Measurements from ENCODE around the gene ZSCAN32.

ZSCAN32 gene

DNA sequence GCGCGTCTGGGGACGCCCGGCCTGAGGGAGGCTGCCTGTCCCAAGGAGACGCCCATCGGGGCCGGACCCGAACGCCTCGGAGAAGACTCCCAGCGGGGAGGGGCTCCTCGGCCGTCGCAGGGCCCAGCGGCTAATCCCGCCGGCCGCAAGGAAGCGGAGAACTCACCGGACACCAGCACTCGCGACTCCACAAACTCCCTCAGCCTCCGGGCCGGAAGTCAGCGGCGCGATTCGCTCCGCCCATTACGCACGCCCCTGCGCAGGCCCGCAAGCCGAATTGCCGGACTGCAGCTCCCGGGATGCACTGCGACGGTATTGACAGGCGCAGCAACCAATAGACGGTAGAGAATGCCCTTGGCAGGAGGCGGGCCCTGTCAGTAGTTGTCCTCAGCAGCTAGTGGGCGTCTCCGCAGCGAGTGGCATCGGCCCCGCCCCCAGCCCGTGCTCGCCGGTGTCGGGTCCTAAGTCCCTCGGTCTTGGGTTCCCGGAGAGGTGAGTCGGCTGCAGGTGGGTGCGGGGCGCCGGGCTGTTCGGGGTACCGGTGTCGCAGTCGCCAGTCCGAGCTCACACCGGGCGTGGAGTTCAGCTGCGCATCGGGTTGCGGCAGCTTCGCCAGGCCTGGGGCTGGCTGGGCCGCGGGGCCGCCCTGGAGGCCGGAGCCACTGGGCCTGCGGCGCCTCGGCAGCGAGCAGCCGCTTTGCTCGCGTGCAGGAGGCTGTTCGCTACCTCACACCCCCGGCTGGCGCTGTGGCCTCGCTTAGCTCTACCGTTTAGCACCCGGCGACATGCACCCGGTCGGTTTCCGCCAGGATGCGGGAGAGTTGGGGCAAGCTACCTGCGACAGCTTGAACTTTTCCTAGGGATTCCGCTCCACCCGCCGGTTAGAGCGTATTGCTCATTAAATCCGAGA, at the start of gene ZSCAN32, which contains the start of gene ZNF174:
Gene ZSCAN32 (minus strand): TSS at position 226 of the 910 bp plus-strand sequence. CDS start 3,447 bp downstream, outside the sequence.
Gene ZNF174 (plus strand): TSS at position 437 of the 910 bp plus-strand sequence. CDS start 790 bp downstream, outside the sequence.
- in situ Hi-C loops (cut with MboI; ENCODE audit: low pct_unique_long_range_greater_than_20kb, low sequenced_read_pairs): no loop called here
- DNase-seq: peak; percentile 99

DNA sequence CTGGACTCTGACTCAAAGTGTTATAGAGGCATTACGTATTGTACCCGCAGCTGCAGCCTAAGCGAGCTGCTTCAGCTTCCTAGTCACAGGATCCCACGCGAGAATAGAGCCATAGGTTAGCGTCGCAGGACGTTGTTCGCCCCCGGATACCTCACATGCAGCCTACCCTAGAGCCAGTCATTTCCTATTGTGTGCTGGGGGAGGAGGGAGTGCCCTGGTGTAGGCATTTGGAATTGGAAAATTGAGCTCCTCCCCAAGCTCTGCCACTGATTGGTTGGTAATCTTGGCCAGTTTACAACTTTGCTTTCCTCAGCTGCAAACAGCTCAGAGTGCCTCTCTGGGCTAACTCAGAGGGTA, 43.2 kb upstream of the ZSCAN32 start:
- in situ Hi-C loops (cut with MboI; ENCODE audit: low pct_unique_long_range_greater_than_20kb, low sequenced_read_pairs): no loop called here
- peak; percentile 74 for DNase-seq

- peak; percentile 98 for DNase-seq
- in situ Hi-C loops (cut with MboI; ENCODE audit: low pct_unique_long_range_greater_than_20kb, low sequenced_read_pairs): no loop called here
Observed at GRCh38 chr16:3443108-3444031, 42.6 kb upstream of the ZSCAN32 start, which contains the start of the genes NAA60 and ZNF597. NAA60 (plus strand) TSS chr16:3443680; CDS start chr16:3476228, 32,548 bp downstream. ZNF597 (minus strand) TSS chr16:3443504; CDS start chr16:3443153, 351 bp downstream.

DNA sequence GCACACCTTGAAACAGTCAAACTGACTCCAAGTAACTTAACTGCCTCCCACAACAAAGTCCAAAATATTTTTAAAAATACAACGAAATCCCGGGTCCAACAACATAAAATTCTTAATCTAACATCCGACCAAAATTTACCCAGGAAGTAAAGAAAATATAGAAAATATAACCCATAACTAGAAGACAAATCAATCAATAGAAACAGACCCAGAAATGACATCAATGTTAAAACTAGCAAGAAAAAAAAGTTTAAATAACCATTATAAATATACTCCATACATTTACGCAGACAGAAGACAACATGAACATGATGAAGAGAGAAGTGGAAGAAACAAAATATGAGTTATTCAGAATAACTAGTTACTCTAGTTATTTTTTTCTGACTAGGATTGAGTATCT, 38.8 kb upstream of the ZSCAN32 start:
- in situ Hi-C loops (cut with MboI; ENCODE audit: low pct_unique_long_range_greater_than_20kb, low sequenced_read_pairs): no loop called here
- no peak for DNase-seq

DNA sequence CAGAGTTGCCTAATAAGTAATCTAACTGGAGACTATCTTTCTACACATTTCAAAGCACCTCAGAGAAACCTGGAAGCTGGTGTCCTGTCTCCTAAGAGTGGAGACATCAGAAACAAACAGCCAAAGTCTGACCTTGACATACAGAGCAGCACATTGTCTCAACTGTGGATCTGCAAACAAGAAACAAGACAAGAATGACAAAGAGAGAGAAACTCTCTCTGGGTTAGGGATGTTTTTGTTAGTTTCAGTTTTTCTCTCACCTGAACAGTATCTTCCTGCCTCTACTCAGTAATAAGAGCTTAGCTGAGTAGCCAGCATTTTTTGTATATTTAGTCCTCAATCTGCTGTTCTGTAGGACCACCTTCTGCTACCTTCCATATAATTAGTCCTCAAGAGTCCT, 33.6 kb upstream of the ZSCAN32 start:
- DNase-seq: no peak
- in situ Hi-C loops (cut with MboI; ENCODE audit: low pct_unique_long_range_greater_than_20kb, low sequenced_read_pairs): no loop called here

DNA sequence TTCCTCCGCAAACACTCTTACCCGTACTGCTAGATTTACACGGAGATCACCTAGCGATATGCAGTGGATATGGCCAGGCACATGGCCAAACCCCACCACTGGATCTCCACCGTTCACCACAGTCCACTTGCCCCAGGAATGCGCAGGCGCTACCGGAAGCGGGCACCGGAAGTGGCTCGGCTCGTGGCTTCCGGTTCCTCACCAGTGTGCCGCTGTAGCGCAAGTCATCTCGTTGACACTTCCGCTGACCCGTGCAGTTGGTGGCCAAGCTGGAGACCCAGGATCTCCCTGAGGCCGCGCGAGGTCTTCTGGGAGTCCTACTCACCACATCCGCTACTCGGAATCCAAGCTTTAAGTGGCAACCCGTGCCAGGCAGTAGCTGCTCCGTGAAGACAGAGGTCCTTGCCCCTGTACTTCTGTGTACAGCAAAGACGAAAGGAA, 31.0 kb upstream of the ZSCAN32 start:
- in situ Hi-C loops (cut with MboI; ENCODE audit: low pct_unique_long_range_greater_than_20kb, low sequenced_read_pairs): no loop called here
- no peak for DNase-seq

DNA sequence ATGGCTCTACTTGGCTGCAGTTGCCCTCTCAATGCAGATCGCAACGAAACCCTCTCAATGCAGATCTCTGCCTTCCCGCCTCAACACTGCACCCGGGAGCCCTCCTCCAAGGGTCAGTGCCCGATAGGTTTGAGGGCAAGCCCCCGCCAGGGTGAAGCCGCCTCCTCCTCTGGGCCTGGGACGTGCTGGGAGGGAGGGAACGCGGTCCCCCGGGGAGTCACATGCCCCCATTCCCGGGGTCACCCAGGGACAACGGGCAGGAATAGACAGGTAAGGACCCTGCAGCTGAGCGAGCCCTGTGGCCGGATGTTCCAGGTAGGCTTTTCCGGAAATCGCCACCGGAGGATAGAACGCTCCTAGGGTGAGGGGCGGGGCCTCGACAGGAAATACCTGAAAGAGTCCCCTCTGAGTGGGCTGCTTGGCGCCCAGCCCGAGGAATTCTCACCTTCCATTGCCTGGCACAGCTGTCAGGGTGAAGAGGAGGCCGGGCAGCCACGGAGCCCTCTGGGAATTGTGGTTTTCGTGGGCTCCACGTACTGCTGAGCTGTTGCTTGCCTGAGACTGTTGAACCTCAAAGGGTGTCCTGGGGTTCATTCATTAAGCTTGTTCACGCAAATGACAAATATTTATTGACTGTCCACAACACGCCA, 13.1 kb upstream of the ZSCAN32 start:
- DNase-seq: no peak
- in situ Hi-C loops (cut with MboI; ENCODE audit: low pct_unique_long_range_greater_than_20kb, low sequenced_read_pairs): no loop called here

- DNase-seq: no peak
- in situ Hi-C loops (cut with MboI; ENCODE audit: low pct_unique_long_range_greater_than_20kb, low sequenced_read_pairs): no loop called here
Observed at GRCh38 chr16:3408561-3409197, 7.9 kb upstream of the ZSCAN32 start.

GRCh38 chr16:3401719-3402397, 1.1 kb upstream of the ZSCAN32 start:
- in situ Hi-C loops (cut with MboI; ENCODE audit: low pct_unique_long_range_greater_than_20kb, low sequenced_read_pairs): no loop called here

GRCh38 chr16:3400446-3400778, 392 bp downstream of the ZSCAN32 start:
- no peak for DNase-seq
- in situ Hi-C loops (cut with MboI; ENCODE audit: low pct_unique_long_range_greater_than_20kb, low sequenced_read_pairs): no loop called here

More at GRCh38 chr16:3401719-3402397, 1.1 kb upstream of the ZSCAN32 start:
- DNase-seq: peak; percentile 30

- peak; percentile 51 for DNase-seq
- in situ Hi-C loops (cut with MboI; ENCODE audit: low pct_unique_long_range_greater_than_20kb, low sequenced_read_pairs): no loop called here
Observed at GRCh38 chr16:3389663-3390338, 11.0 kb downstream of the ZSCAN32 start.

- in situ Hi-C loops (cut with MboI; ENCODE audit: low pct_unique_long_range_greater_than_20kb, low sequenced_read_pairs): no loop called here
- no peak for DNase-seq
Observed at GRCh38 chr16:3388325-3388724, 12.5 kb downstream of the ZSCAN32 start.

DNA sequence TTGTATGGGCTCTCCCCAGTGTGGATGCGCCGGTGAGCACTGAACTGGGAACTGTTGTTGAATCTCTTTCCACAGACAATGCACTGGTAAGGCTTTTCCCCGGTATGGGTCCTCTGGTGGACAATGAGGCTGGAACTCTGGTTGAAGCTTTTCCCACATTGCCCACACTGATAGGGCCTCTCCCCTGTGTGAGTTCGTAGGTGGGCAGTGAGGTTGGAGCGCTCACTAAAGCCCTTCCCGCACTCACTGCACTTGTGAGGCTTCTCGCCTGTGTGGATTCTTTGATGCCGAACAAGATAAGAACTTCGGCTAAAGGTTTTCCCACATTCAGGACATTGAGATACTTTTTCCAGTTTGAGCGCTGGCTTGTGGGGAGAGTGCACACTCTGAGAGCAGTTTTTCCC, 17.8 kb downstream of the ZSCAN32 start:
- in situ Hi-C loops (cut with MboI; ENCODE audit: low pct_unique_long_range_greater_than_20kb, low sequenced_read_pairs): no loop called here
- no peak for DNase-seq

GRCh38 chr16:3377917-3378316, 22.9 kb downstream of the ZSCAN32 start:
- no peak for DNase-seq
- in situ Hi-C loops (cut with MboI; ENCODE audit: low pct_unique_long_range_greater_than_20kb, low sequenced_read_pairs): no loop called here

DNA sequence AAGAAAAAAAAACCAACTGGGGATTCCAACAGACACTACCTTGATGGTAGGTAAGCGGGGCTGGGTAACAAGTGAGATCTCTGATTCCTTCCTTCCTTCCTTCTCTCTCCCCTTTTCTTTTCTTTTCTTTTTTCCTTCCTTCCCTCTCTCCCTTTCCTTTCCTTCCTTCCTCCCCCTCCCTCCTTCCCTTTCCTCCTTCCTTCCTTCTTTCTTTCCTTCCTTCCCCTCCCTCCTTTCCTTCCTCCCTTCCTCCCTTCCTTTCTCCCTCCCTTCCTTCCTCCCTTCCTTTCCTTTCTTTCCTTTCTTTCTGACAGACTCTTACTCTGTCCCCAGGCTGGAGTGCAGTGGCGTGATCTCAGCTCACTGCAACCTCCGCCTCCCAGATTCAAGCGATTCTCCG, 25.1 kb downstream of the ZSCAN32 start:
- DNase-seq: no peak
- in situ Hi-C loops (cut with MboI; ENCODE audit: low pct_unique_long_range_greater_than_20kb, low sequenced_read_pairs): no loop called here

DNA sequence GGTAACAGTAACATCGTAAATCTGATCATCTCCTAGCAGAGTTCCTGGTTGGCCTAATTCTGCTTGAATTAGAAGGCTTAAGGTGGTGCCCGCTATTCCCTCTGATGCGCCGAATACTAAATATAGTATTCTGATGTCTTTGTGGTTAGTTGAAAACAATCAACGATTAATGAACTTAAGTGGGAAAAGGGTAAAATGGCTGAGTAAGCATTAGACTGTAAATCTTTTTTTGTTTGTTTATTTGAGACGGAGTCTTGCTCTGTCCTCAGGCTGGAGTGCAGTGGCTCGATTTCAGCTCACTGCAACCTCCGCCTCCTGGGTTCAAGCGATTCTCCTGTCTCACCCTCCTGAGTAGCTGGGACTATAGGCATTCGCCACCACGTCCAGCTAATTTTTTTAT, 31.7 kb downstream of the ZSCAN32 start:
- no peak for DNase-seq
- in situ Hi-C loops (cut with MboI; ENCODE audit: low pct_unique_long_range_greater_than_20kb, low sequenced_read_pairs): no loop called here

DNA sequence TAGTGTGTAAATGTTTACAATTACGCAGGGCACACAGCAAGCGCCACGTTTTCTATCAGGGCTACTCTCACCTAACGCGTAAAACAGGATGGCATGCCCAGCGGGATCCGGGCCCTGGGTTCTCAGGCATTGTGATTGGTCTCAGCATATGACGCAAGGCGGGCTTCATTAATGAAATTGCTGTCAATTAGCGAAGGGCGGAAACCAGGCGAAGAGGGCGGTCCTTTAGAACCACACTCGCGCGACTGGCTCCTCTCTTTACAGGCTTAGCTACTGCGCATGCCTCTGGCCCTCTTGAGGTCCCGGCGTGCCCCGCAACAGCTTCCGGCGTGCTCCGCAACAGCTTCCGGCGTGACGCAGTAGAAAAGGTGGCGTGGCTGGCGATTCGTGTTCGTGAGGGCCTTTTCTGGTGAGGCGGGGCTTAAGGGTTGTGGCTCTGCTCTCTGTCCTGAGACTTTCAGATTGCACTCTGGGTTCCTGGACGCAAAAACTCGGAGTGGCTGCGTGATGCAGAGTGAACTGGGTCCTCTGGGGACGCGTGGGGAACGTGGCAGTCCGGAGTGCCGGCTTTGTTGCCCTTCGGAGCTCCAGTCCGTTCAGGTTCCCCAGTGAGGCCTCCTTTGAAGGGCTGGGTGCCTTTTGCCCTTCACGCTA, 35.9 kb downstream of the ZSCAN32 start:
- in situ Hi-C loops (cut with MboI; ENCODE audit: low pct_unique_long_range_greater_than_20kb, low sequenced_read_pairs): no loop called here
- no peak for DNase-seq
